H9 (cell line): ENCODE data around the gene NRP1. TPM values are rescaled to one million over a fixed set of nuclear protein-coding genes. Genes with fewer than 3 reads are reported as not detected.

Experiments used
- DNase-seq: peaks from one replicate; pipeline ENCODE4 v3.0.0-alpha.2; 2017
- H2AFZ ChIP-seq: one replicate; pipeline ENCODE4 v1.6.1; 2013; ENCODE audit warnings: mild to moderate bottlenecking, low read length, control low read depth, moderate library complexity
- H2AK5ac ChIP-seq: 2 replicates; pipeline ENCODE4 v1.6.1; 2013; ENCODE audit warnings: low read length, control low read depth, mixed read lengths; ENCODE audit not compliant: insufficient read length
- H2BK120ac ChIP-seq: one replicate; pipeline ENCODE4 v1.6.1; 2013; ENCODE audit warnings: low read depth, mild to moderate bottlenecking, low read length, control low read depth, inconsistent platforms; ENCODE audit not compliant: poor library complexity, severe bottlenecking
- H2BK12ac ChIP-seq: 2 replicates; pipeline ENCODE4 v1.6.1; 2013; ENCODE audit warnings: low read length, control low read depth, mixed read lengths, low read depth; ENCODE audit not compliant: insufficient read length
- H2BK15ac ChIP-seq: 2 replicates; pipeline ENCODE4 v1.6.1; 2013; ENCODE audit warnings: low read depth, low read length, control low read depth
- H2BK20ac ChIP-seq: one replicate; pipeline ENCODE4 v1.6.1; 2013; ENCODE audit warnings: low read depth, mild to moderate bottlenecking, low read length, control low read depth, inconsistent platforms; ENCODE audit not compliant: poor library complexity, severe bottlenecking
- H2BK5ac ChIP-seq: 2 replicates; pipeline ENCODE4 v1.6.1; 2013; ENCODE audit warnings: low read length, control low read depth, mixed read lengths; ENCODE audit not compliant: insufficient read length
- H3K14ac ChIP-seq: 2 replicates; pipeline ENCODE4 v1.6.1; 2013; ENCODE audit warnings: low read length, control low read depth; ENCODE audit not compliant: insufficient read depth
- H3K18ac ChIP-seq: 2 replicates; pipeline ENCODE4 v1.6.1; 2013; ENCODE audit warnings: low read depth, mild to moderate bottlenecking, mixed read lengths, low read length, control low read depth; ENCODE audit not compliant: insufficient read length
- H3K23ac ChIP-seq: 2 replicates; pipeline ENCODE4 v1.6.1; 2013; ENCODE audit warnings: low read length, control low read depth, mixed read lengths, low read depth; ENCODE audit not compliant: insufficient read length
- H3K23me2 ChIP-seq: 2 replicates; pipeline ENCODE4 v1.6.1; 2013; ENCODE audit warnings: low read depth, mild to moderate bottlenecking, mixed read lengths, low read length, control low read depth; ENCODE audit not compliant: insufficient read length, poor library complexity, severe bottlenecking
- H3K27ac ChIP-seq: 2 replicates; pipeline ENCODE4 v1.5.1; 2013; ENCODE audit warnings: low read length, control low read depth, mixed read lengths, low read depth; ENCODE audit not compliant: insufficient read length
- H3K27me3 ChIP-seq: 2 replicates; pipeline ENCODE4 v1.6.1; 2013; ENCODE audit warnings: low read length, control low read depth, inconsistent platforms; ENCODE audit not compliant: insufficient read depth
- H3K4ac ChIP-seq: 2 replicates; pipeline ENCODE4 v1.6.1; 2013; ENCODE audit warnings: low read depth, mild to moderate bottlenecking, control low read depth, inconsistent platforms, low read length, moderate library complexity
- H3K4me1 ChIP-seq: 2 replicates; pipeline ENCODE4 v1.6.1; 2013; ENCODE audit warnings: low read length, control low read depth, inconsistent platforms; ENCODE audit not compliant: insufficient read depth
- H3K4me2 ChIP-seq: 2 replicates; pipeline ENCODE4 v1.6.1; 2013; ENCODE audit warnings: low read length, control low read depth, mixed read lengths; ENCODE audit not compliant: insufficient read length, insufficient read depth
- H3K56ac ChIP-seq: 2 replicates; pipeline ENCODE4 v1.6.1; 2013; ENCODE audit warnings: low read depth, mild to moderate bottlenecking, mixed read lengths, low read length, control low read depth; ENCODE audit not compliant: insufficient read length
- H3K79me1 ChIP-seq: 2 replicates; pipeline ENCODE4 v1.6.1; 2013; ENCODE audit warnings: low read depth, mild to moderate bottlenecking, moderate library complexity, low read length, control low read depth, inconsistent platforms; ENCODE audit not compliant: insufficient read depth, poor library complexity, severe bottlenecking
- H3K79me2 ChIP-seq: 2 replicates; pipeline ENCODE4 v1.6.1; 2013; ENCODE audit warnings: low read length, control low read depth, inconsistent platforms; ENCODE audit not compliant: insufficient read depth
- H3K9ac ChIP-seq: 2 replicates; pipeline ENCODE4 v1.6.1; 2013; ENCODE audit warnings: low read length, control low read depth, mixed read lengths; ENCODE audit not compliant: insufficient read length; ENCODE audit errors: extremely low read depth
- H3K9me3 ChIP-seq: one replicate; pipeline ENCODE4 v1.6.1; 2013; ENCODE audit warnings: low read depth, low read length, inconsistent platforms; ENCODE audit not compliant: control insufficient read depth
- H3T11ph ChIP-seq: one replicate; pipeline ENCODE4 v1.6.1; 2013; ENCODE audit warnings: mild to moderate bottlenecking, low read length, control low read depth, inconsistent platforms
- H4K20me1 ChIP-seq: one replicate; pipeline ENCODE4 v1.6.1; 2013; ENCODE audit not compliant: control insufficient read depth, insufficient read length, insufficient read depth
- H4K5ac ChIP-seq: 2 replicates; pipeline ENCODE4 v1.6.1; 2013; ENCODE audit warnings: low read depth, mild to moderate bottlenecking, mixed read lengths, low read length, control low read depth; ENCODE audit not compliant: insufficient read length
- H4K8ac ChIP-seq: replicated peaks from 2 replicates; pipeline ENCODE4 v1.6.1; 2013; ENCODE audit warnings: low read length, control low read depth, mixed read lengths, low read depth; ENCODE audit not compliant: insufficient read length
- H4K91ac ChIP-seq: 2 replicates; pipeline ENCODE4 v1.6.1; 2013; ENCODE audit warnings: low read depth, mild to moderate bottlenecking, moderate library complexity, mixed read lengths, low read length, control low read depth; ENCODE audit not compliant: insufficient read length
- H3K27ac Mint-ChIP-seq, 3 experiments: 2 replicates in 2 of 3; 3 replicates in 1 of 3; pipeline ENCODE4 v1.8.0; 2020 to 2021; ENCODE audit warnings: mixed read lengths in 3 of 3, mild to moderate bottlenecking in 1 of 3, moderate library complexity in 1 of 3
- H3K27me3 Mint-ChIP-seq: 2 replicates; pipeline ENCODE4 v1.8.0; 2021; ENCODE audit warnings: low read depth, mild to moderate bottlenecking, moderate library complexity, mixed read lengths
- H3K36me3 Mint-ChIP-seq, 3 experiments: 2 replicates in 2 of 3; 3 replicates in 1 of 3; pipeline ENCODE4 v1.8.0; 2020 to 2021; ENCODE audit warnings: low read depth in 3 of 3, mixed read lengths in 3 of 3; ENCODE audit not compliant: insufficient read depth in 1 of 3
- H3K4me1 Mint-ChIP-seq, 2 experiments: 2 replicates each; pipeline ENCODE4 v1.8.0; 2020; ENCODE audit warnings: mixed read lengths in 2 of 2
- H3K4me3 Mint-ChIP-seq, 2 experiments: 2 replicates in 1 of 2; 3 replicates in 1 of 2; pipeline ENCODE4 v1.8.0; 2020 to 2021; ENCODE audit warnings: mild to moderate bottlenecking in 2 of 2, mixed read lengths in 2 of 2, moderate library complexity in 1 of 2
- H3K9me3 Mint-ChIP-seq, 2 experiments: 2 replicates in 1 of 2; 3 replicates in 1 of 2; pipeline ENCODE4 v1.8.0; 2020; ENCODE audit warnings: mild to moderate bottlenecking in 2 of 2, mixed read lengths in 2 of 2, moderate library complexity in 1 of 2
- WGBS: extraction: QIAGEN DNeasy Blood & Tissue Kit; methylation state at CpG from one replicate; pipeline ENCODE4 v1.1.7; 2013; ENCODE audit warnings: missing lambda C conversion rate, low lambda C conversion rate, mixed read lengths; ENCODE audit not compliant: insufficient read length; ENCODE audit errors: extremely low coverage; 5-methylcytosine and 5-hydroxymethylcytosine counted together
- total RNA-seq: library from RNA; stranded (reverse); gene quantifications from 2 replicates; pipeline ENCODE4 v1.2.1, GENCODE V29; 2021
- TF ChIP-seq, protein P1 (sequence below): fragments of 200-600 bp; sonication (generic); conservative IDR thresholded peaks from 3 replicates; pipeline ENCODE4 v1.8.0; 2021; ENCODE audit warnings: antibody characterized with exemption, mild to moderate bottlenecking

The NRP1 gene
- total RNA-seq, 1 experiment from 2014 or later: 4.6 TPM

- Histone ChIP-seq H3K9me3 (no peaks in the 10 kb centered on the region), H3K18ac (no peak overlapping the region), H3K4me1 (no peaks in the 10 kb centered on the region), H3K4me2 (no peak overlapping the region), H2BK12ac (no peak overlapping the region), H3K27ac (no peak overlapping the region), H4K5ac (no peak overlapping the region), H3K9ac (no peak overlapping the region), H3K79me2 (no peaks in the 10 kb centered on the region), H2BK15ac (no peak overlapping the region), H3K4ac (no peak overlapping the region), H2BK120ac (no peak overlapping the region), H3K56ac (no peak overlapping the region), H4K20me1 (no peaks in the 10 kb centered on the region), H3K14ac (no peak overlapping the region), H2AFZ (no peak overlapping the region), H4K91ac (no peak overlapping the region), H2AK5ac (no peak overlapping the region), H3K23ac (no peak overlapping the region), H2BK5ac (no peak overlapping the region), H3K23me2 (no peaks in the 10 kb centered on the region), H3K79me1 (no peaks in the 10 kb centered on the region), H4K8ac (no peak overlapping the region), H3T11ph (no peak overlapping the region), H2BK20ac (no peak overlapping the region), H3K27me3 (no peaks in the 10 kb centered on the region)
- DNase-seq: no peak
- H3K27ac Mint-ChIP-seq: no peak overlapping the region
- TF ChIP-seq, protein P1, sequence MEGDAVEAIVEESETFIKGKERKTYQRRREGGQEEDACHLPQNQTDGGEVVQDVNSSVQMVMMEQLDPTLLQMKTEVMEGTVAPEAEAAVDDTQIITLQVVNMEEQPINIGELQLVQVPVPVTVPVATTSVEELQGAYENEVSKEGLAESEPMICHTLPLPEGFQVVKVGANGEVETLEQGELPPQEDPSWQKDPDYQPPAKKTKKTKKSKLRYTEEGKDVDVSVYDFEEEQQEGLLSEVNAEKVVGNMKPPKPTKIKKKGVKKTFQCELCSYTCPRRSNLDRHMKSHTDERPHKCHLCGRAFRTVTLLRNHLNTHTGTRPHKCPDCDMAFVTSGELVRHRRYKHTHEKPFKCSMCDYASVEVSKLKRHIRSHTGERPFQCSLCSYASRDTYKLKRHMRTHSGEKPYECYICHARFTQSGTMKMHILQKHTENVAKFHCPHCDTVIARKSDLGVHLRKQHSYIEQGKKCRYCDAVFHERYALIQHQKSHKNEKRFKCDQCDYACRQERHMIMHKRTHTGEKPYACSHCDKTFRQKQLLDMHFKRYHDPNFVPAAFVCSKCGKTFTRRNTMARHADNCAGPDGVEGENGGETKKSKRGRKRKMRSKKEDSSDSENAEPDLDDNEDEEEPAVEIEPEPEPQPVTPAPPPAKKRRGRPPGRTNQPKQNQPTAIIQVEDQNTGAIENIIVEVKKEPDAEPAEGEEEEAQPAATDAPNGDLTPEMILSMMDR: no peak
- no peaks in the 10 kb centered on the region; a peak in 1 of 7 replicates for H3K36me3 Mint-ChIP-seq
- H3K4me3 Mint-ChIP-seq: no peak overlapping the region
- no CpG with 5 or more reads among the region's 4 CpGs for WGBS
- H3K9me3 Mint-ChIP-seq: no peaks in the 10 kb centered on the region
- peaks cover 9 to 11% of the 10 kb centered on the region in 2 experiments for H3K4me1 Mint-ChIP-seq
- no peaks in the 10 kb centered on the region for H3K27me3 Mint-ChIP-seq
Observed at GRCh38 chr10:33208166-33208565, 126.3 kb downstream of the NRP1 start.
